ENCODE results near the gene COCH. TPM values are rescaled to one million over a fixed set of nuclear protein-coding genes. Genes with fewer than 3 reads are reported as not detected.

The COCH gene
- total and polyA plus RNA-seq, 2 experiments from 2014 or later = 12.9 to 20.6 TPM

DNA sequence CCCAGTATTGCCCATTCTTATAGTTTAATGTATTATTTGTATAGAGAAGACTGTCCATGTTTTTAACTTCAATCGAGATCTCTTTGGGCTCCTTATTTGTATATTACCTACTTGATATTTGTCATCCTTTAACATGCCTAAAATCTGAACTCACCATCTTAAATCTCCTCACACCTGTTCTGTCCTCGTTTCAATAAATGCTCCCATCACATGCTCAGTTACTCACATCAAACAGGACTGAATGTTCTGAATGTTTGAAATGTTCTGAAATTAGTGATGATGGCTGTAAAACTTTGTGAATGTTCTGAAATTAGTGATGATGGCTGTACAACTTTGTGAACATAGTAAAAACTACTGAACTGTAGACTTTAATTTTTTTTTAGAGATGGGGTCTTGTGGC, 34.5 kb downstream of the COCH start:
- H3K27me3 Mint-ChIP-seq (ENCODE audit: insufficient read depth, low read depth, poor library complexity) = no peaks in the 10 kb centered on the region
- H3F3A ChIP-seq (replicated peaks; ENCODE audit: low read depth) = no peaks in the 10 kb centered on the region
- no peak overlapping the region for H3K4me2 ChIP-seq
- ATAC-seq (no peak), DNase-seq (ENCODE audit: low spot score) (no peak)
- no peaks in the 10 kb centered on the region for H3K79me2 ChIP-seq (replicated peaks; ENCODE audit: insufficient read depth)
- peaks cover 28% of the 10 kb centered on the region for H3K36me3 Mint-ChIP-seq (ENCODE audit: low read depth)
- H3K4me1 ChIP-seq (ENCODE audit: insufficient read depth) = no peaks in the 10 kb centered on the region
- no peak overlapping the region for H3K27ac Mint-ChIP-seq
- H3K4me3 ChIP-seq = no peak overlapping the region
- no peaks in the 10 kb centered on the region for H4K20me1 ChIP-seq (replicated peaks; ENCODE audit: insufficient read depth)
- no peak overlapping the region for H3K27ac ChIP-seq (ENCODE audit: low read depth)
- no peaks in the 10 kb centered on the region for H3K4me1 Mint-ChIP-seq
- H3K4me3 Mint-ChIP-seq = no peak overlapping the region
- no peaks in the 10 kb centered on the region for H3K9me2 ChIP-seq (ENCODE audit: insufficient read depth)
- TF ChIP-seq, protein P1, sequence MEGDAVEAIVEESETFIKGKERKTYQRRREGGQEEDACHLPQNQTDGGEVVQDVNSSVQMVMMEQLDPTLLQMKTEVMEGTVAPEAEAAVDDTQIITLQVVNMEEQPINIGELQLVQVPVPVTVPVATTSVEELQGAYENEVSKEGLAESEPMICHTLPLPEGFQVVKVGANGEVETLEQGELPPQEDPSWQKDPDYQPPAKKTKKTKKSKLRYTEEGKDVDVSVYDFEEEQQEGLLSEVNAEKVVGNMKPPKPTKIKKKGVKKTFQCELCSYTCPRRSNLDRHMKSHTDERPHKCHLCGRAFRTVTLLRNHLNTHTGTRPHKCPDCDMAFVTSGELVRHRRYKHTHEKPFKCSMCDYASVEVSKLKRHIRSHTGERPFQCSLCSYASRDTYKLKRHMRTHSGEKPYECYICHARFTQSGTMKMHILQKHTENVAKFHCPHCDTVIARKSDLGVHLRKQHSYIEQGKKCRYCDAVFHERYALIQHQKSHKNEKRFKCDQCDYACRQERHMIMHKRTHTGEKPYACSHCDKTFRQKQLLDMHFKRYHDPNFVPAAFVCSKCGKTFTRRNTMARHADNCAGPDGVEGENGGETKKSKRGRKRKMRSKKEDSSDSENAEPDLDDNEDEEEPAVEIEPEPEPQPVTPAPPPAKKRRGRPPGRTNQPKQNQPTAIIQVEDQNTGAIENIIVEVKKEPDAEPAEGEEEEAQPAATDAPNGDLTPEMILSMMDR (conservative IDR thresholded peaks at IDR 0.05; ENCODE audit: low read depth in 2 of 2) = no peak
- TF ChIP-seq EZH2phosphoT487 (IDR thresholded peaks at IDR 0.05; ENCODE audit: unreplicated experiment) (no peak), STAT1 (IDR thresholded peaks at IDR 0.05; ENCODE audit: unreplicated experiment) (no peak), CREB1 (CRISPR knock-in tag; IDR thresholded peaks at IDR 0.05; ENCODE audit: low read depth) (no peak), ZNF114 (CRISPR knock-in tag; IDR thresholded peaks at IDR 0.05) (no peak), NANOG (IDR thresholded peaks at IDR 0.05; ENCODE audit: borderline replicate concordance) (no peak), POLR2AphosphoS5 (IDR thresholded peaks at IDR 0.05; ENCODE audit: low read depth) (no peak), JUNB (IDR thresholded peaks at IDR 0.05; ENCODE audit: unreplicated experiment) (no peak), EZH2 (IDR thresholded peaks at IDR 0.05; ENCODE audit: low read depth, unreplicated experiment) (no peak), ZNF331 (CRISPR knock-in tag; IDR thresholded peaks at IDR 0.05; ENCODE audit: low read depth) (no peak)
- TF ChIP-seq, protein P2, sequence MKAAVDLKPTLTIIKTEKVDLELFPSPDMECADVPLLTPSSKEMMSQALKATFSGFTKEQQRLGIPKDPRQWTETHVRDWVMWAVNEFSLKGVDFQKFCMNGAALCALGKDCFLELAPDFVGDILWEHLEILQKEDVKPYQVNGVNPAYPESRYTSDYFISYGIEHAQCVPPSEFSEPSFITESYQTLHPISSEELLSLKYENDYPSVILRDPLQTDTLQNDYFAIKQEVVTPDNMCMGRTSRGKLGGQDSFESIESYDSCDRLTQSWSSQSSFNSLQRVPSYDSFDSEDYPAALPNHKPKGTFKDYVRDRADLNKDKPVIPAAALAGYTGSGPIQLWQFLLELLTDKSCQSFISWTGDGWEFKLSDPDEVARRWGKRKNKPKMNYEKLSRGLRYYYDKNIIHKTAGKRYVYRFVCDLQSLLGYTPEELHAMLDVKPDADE (IDR thresholded peaks at IDR 0.05) = no peak
- TF ChIP-seq, protein P3, sequence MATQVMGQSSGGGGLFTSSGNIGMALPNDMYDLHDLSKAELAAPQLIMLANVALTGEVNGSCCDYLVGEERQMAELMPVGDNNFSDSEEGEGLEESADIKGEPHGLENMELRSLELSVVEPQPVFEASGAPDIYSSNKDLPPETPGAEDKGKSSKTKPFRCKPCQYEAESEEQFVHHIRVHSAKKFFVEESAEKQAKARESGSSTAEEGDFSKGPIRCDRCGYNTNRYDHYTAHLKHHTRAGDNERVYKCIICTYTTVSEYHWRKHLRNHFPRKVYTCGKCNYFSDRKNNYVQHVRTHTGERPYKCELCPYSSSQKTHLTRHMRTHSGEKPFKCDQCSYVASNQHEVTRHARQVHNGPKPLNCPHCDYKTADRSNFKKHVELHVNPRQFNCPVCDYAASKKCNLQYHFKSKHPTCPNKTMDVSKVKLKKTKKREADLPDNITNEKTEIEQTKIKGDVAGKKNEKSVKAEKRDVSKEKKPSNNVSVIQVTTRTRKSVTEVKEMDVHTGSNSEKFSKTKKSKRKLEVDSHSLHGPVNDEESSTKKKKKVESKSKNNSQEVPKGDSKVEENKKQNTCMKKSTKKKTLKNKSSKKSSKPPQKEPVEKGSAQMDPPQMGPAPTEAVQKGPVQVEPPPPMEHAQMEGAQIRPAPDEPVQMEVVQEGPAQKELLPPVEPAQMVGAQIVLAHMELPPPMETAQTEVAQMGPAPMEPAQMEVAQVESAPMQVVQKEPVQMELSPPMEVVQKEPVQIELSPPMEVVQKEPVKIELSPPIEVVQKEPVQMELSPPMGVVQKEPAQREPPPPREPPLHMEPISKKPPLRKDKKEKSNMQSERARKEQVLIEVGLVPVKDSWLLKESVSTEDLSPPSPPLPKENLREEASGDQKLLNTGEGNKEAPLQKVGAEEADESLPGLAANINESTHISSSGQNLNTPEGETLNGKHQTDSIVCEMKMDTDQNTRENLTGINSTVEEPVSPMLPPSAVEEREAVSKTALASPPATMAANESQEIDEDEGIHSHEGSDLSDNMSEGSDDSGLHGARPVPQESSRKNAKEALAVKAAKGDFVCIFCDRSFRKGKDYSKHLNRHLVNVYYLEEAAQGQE (IDR thresholded peaks at IDR 0.05; ENCODE audit: unreplicated experiment) = no peak
- TF ChIP-seq, protein P4, sequence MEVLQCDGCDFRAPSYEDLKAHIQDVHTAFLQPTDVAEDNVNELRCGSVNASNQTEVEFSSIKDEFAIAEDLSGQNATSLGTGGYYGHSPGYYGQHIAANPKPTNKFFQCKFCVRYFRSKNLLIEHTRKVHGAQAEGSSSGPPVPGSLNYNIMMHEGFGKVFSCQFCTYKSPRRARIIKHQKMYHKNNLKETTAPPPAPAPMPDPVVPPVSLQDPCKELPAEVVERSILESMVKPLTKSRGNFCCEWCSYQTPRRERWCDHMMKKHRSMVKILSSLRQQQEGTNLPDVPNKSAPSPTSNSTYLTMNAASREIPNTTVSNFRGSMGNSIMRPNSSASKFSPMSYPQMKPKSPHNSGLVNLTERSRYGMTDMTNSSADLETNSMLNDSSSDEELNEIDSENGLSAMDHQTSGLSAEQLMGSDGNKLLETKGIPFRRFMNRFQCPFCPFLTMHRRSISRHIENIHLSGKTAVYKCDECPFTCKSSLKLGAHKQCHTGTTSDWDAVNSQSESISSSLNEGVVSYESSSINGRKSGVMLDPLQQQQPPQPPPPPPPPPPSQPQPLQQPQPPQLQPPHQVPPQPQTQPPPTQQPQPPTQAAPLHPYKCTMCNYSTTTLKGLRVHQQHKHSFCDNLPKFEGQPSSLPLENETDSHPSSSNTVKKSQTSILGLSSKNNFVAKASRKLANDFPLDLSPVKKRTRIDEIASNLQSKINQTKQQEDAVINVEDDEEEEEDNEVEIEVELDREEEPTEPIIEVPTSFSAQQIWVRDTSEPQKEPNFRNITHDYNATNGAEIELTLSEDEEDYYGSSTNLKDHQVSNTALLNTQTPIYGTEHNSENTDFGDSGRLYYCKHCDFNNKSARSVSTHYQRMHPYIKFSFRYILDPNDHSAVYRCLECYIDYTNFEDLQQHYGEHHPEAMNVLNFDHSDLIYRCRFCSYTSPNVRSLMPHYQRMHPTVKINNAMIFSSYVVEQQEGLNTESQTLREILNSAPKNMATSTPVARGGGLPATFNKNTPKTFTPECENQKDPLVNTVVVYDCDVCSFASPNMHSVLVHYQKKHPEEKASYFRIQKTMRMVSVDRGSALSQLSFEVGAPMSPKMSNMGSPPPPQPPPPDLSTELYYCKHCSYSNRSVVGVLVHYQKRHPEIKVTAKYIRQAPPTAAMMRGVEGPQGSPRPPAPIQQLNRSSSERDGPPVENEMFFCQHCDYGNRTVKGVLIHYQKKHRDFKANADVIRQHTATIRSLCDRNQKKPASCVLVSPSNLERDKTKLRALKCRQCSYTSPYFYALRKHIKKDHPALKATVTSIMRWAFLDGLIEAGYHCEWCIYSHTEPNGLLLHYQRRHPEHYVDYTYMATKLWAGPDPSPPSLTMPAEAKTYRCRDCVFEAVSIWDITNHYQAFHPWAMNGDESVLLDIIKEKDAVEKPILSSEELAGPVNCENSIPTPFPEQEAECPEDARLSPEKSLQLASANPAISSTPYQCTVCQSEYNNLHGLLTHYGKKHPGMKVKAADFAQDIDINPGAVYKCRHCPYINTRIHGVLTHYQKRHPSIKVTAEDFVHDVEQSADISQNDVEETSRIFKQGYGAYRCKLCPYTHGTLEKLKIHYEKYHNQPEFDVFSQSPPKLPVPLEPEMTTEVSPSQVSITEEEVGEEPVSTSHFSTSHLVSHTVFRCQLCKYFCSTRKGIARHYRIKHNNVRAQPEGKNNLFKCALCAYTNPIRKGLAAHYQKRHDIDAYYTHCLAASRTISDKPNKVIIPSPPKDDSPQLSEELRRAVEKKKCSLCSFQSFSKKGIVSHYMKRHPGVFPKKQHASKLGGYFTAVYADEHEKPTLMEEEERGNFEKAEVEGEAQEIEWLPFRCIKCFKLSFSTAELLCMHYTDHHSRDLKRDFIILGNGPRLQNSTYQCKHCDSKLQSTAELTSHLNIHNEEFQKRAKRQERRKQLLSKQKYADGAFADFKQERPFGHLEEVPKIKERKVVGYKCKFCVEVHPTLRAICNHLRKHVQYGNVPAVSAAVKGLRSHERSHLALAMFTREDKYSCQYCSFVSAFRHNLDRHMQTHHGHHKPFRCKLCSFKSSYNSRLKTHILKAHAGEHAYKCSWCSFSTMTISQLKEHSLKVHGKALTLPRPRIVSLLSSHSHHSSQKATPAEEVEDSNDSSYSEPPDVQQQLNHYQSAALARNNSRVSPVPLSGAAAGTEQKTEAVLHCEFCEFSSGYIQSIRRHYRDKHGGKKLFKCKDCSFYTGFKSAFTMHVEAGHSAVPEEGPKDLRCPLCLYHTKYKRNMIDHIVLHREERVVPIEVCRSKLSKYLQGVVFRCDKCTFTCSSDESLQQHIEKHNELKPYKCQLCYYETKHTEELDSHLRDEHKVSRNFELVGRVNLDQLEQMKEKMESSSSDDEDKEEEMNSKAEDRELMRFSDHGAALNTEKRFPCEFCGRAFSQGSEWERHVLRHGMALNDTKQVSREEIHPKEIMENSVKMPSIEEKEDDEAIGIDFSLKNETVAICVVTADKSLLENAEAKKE (CRISPR knock-in tag; IDR thresholded peaks at IDR 0.05) = no peak
- no peak overlapping the region for H2AFZ ChIP-seq
- peaks cover 9% of the 10 kb centered on the region for H3K36me3 ChIP-seq (ENCODE audit: insufficient read depth)
- H3K9me3 Mint-ChIP-seq = no peaks in the 10 kb centered on the region
- no peaks in the 10 kb centered on the region for H3K27me3 ChIP-seq (ENCODE audit: insufficient read depth)

Data from GM23338 (cell line).